HCT116 (cell line): Measurements from ENCODE around the gene STEAP4. TPM values are rescaled to one million over a fixed set of nuclear protein-coding genes. Genes with fewer than 3 reads are reported as not detected.

Experiments used
- ATAC-seq: fragments of 200-7000 bp; cut with Tn5 transposase; 2 replicates; pipeline ENCODE4 v1.9.1; 2020; ENCODE audit warnings: mild to moderate bottlenecking, moderate library complexity
- BruUV-seq: library from RNA; stranded (reverse); fragments of 400-500 nt; replicated peaks from 2 replicates; lab custom pipeline; 2021; lab: Mats Ljungman, UMichigan
- CTCF ChIA-PET: fragments of 300-600 bp; sonication (Branson Sonifier 250); formaldehyde crosslinking; loops from one replicate; lab custom pipeline; 2021; ENCODE audit warnings: antibody characterized with exemption; lab: Charles Lee
- POLR2A ChIA-PET: fragments of 300-600, 350-600 bp; sonication (Branson Sonifier 250); formaldehyde crosslinking; loops from one replicate; lab custom pipeline; 2021; ENCODE audit warnings: antibody characterized with exemption; lab: Charles Lee
- RAD21 ChIA-PET, 2 experiments: fragments of 300-600 bp; sonication (Branson Sonifier 250); formaldehyde crosslinking; loops; one replicate each; lab custom pipeline; 2023; ENCODE audit warnings: low total read pairs in 2 of 2; ENCODE audit not compliant: uncharacterized antibody in 2 of 2, unreplicated experiment in 2 of 2, low non-redundant PET in 1 of 2; lab: Charles Lee
- DNase-seq: peaks from one replicate; pipeline ENCODE4 v3.0.0-alpha.2; 2010; ENCODE audit warnings: low read depth, low spot score
- H2AFZ ChIP-seq: fragments of 200-600 bp; shearing (Covaris generic), sonication (generic); 2 replicates; pipeline ENCODE4 v1.6.1; 2017; ENCODE audit warnings: low read depth, mixed run types, mixed read lengths, antibody characterized with exemption, low read length; ENCODE audit not compliant: poor library complexity, severe bottlenecking
- H3K27ac ChIP-seq: 2 replicates; pipeline ENCODE4 v1.5.1; 2012; ENCODE audit warnings: low read depth, low read length
- H3K27me3 ChIP-seq: fragments of 200-600 bp; sonication (generic); 2 replicates; pipeline ENCODE4 v1.6.1; 2016; ENCODE audit warnings: mixed run types, low read length, mixed read lengths; ENCODE audit not compliant: insufficient read depth
- H3K36me3 ChIP-seq, 2 experiments: fragments of 200-500 bp in 1 of 2; fragments of 200-600 bp in 1 of 2; sonication (Bioruptor generic) in 1 of 2; sonication (generic) in 1 of 2; 2 replicates each; pipeline versions ENCODE4 v1.5.1 to v1.6.1; 2014 to 2016; ENCODE audit warnings: low read length in 2 of 2, inconsistent platforms in 1 of 2, mixed read lengths in 1 of 2, mixed run types in 1 of 2; ENCODE audit not compliant: insufficient read depth in 2 of 2, control insufficient read depth in 1 of 2
- H3K4me1 ChIP-seq, 2 experiments: fragments of 200-600 bp in 1 of 2; sonication (generic) in 1 of 2; 2 replicates each; pipeline versions ENCODE4 v1.5.1 to v1.6.1; 2012 to 2017; ENCODE audit warnings: low read length in 2 of 2, inconsistent platforms in 1 of 2, mild to moderate bottlenecking in 1 of 2, mixed read lengths in 1 of 2, mixed run types in 1 of 2, moderate library complexity in 1 of 2; ENCODE audit not compliant: insufficient read depth in 2 of 2, control insufficient read depth in 1 of 2
- H3K4me2 ChIP-seq: fragments of 200-600 bp; sonication (generic); 2 replicates; pipeline ENCODE4 v1.6.1; 2017; ENCODE audit warnings: mixed run types, low read length, mixed read lengths
- H3K4me3 ChIP-seq, 2 experiments: fragments of 200-600 bp in 1 of 2; sonication (generic) in 1 of 2; replicated peaks in 1 of 2; 2 replicates each; pipeline ENCODE4 v1.5.1; 2011 to 2016; ENCODE audit warnings: low read length in 2 of 2, control low read depth in 1 of 2, low read depth in 1 of 2, mild to moderate bottlenecking in 1 of 2, mixed read lengths in 1 of 2, mixed run types in 1 of 2
- H3K79me2 ChIP-seq: fragments of 200-600 bp; sonication (generic); 2 replicates; pipeline ENCODE4 v1.6.1; 2017; ENCODE audit warnings: mild to moderate bottlenecking, mixed run types, low read length, moderate library complexity, mixed read lengths; ENCODE audit not compliant: insufficient read depth
- H3K9ac ChIP-seq: fragments of 200-600 bp; sonication (generic); 2 replicates; pipeline ENCODE4 v1.6.1; 2016; ENCODE audit warnings: low read length, mixed read lengths
- H3K9me2 ChIP-seq: fragments of 200-600 bp; sonication (generic), shearing (Covaris generic); 2 replicates; pipeline ENCODE4 v1.6.1; 2017; ENCODE audit warnings: mixed run types, mild to moderate bottlenecking, moderate library complexity; ENCODE audit not compliant: insufficient read depth
- H3K9me3 ChIP-seq, 2 experiments: fragments of 200-500 bp in 1 of 2; fragments of 200-600 bp in 1 of 2; sonication (Bioruptor generic) in 1 of 2; sonication (generic) in 1 of 2; 2 replicates each; pipeline ENCODE4 v1.6.1; 2014 to 2017; ENCODE audit warnings: low read length in 2 of 2, mixed read lengths in 2 of 2, inconsistent platforms in 1 of 2, low read depth in 1 of 2, mild to moderate bottlenecking in 1 of 2, mixed run types in 1 of 2, moderate library complexity in 1 of 2; ENCODE audit not compliant: control insufficient read depth in 1 of 2, insufficient read depth in 1 of 2
- H4K20me1 ChIP-seq: fragments of 200-600 bp; sonication (generic), shearing (Covaris generic); 2 replicates; pipeline ENCODE4 v1.6.1; 2017; ENCODE audit warnings: mixed run types, mild to moderate bottlenecking, moderate library complexity; ENCODE audit not compliant: insufficient read depth
- CBX3 ChIP-seq: IDR thresholded peaks from 2 replicates; pipeline ENCODE4 v1.6.1; 2012; ENCODE audit warnings: low read depth
- CTCF ChIP-seq, 3 experiments: fragments of 200-600 bp in 1 of 3; sonication (generic) in 1 of 3; IDR thresholded peaks in 2 of 3; conservative IDR thresholded peaks in 1 of 3; 2 replicates each; pipeline ENCODE4 v1.5.1; 2012 to 2017; ENCODE audit warnings: low read depth in 2 of 3, low read length in 2 of 3, antibody characterized with exemption in 1 of 3, borderline replicate concordance in 1 of 3, control low read depth in 1 of 3, mild to moderate bottlenecking in 1 of 3, mixed read lengths in 1 of 3, mixed run types in 1 of 3, moderate library complexity in 1 of 3; ENCODE audit not compliant: insufficient read depth in 1 of 3
- ELF1 ChIP-seq: IDR thresholded peaks from 2 replicates; pipeline ENCODE4 v1.6.1; 2012; ENCODE audit warnings: low read depth, borderline replicate concordance
- EZH2 ChIP-seq: fragments of 200-600 bp; sonication (generic); IDR thresholded peaks from 2 replicates; pipeline ENCODE4 v1.6.1; 2017; ENCODE audit warnings: antibody characterized with exemption, mixed run types
- EZH2phosphoT487 ChIP-seq: fragments of 200-600 bp; IDR thresholded peaks from 2 replicates; pipeline ENCODE4 v1.6.1; 2018; ENCODE audit warnings: antibody characterized with exemption, borderline replicate concordance
- FOSL1 ChIP-seq: IDR thresholded peaks from 2 replicates; pipeline ENCODE4 v1.6.1; 2012; ENCODE audit warnings: low read depth
- MAX ChIP-seq: IDR thresholded peaks from 2 replicates; pipeline ENCODE4 v1.6.1; 2012
- POLR2A ChIP-seq: IDR thresholded peaks from 2 replicates; pipeline ENCODE4 v1.7.0; 2011; ENCODE audit warnings: borderline replicate concordance; ENCODE audit not compliant: insufficient read depth, insufficient read length; ENCODE audit errors: extremely low read depth
- RAD21 ChIP-seq: IDR thresholded peaks from 2 replicates; pipeline ENCODE4 v1.6.1; 2012; ENCODE audit warnings: low read depth, mild to moderate bottlenecking
- YY1 ChIP-seq: IDR thresholded peaks from 2 replicates; pipeline ENCODE4 v1.6.1; 2011; ENCODE audit warnings: low read length, low read depth, moderate library complexity, mild to moderate bottlenecking; ENCODE audit not compliant: insufficient replicate concordance; ENCODE audit errors: extremely low read depth
- ZBTB33 ChIP-seq: IDR thresholded peaks from 2 replicates; pipeline ENCODE4 v1.6.1; 2011; ENCODE audit warnings: mild to moderate bottlenecking, low read length, moderate library complexity; ENCODE audit not compliant: insufficient replicate concordance; ENCODE audit errors: extremely low read depth
- ZFX ChIP-seq: fragments of 450-650 bp; IDR thresholded peaks from 2 replicates; pipeline ENCODE4 v1.6.1; 2017
- intact Hi-C: fragments of 100-400 bp; cut with micrococcal nuclease; formaldehyde crosslinking; loops from 2 replicates; pipeline ENCODE4 v1.10.0; 2022
- total RNA-seq: library from RNA; stranded (reverse); gene quantifications from one replicate; pipeline ENCODE4 v1.2.1, GENCODE V29; 2021; ENCODE audit not compliant: unreplicated experiment

Gene STEAP4
- total RNA-seq, 1 experiment from 2014 or later = 0.15 TPM

- TF ChIP-seq ZBTB33 = no peak
- TF ChIP-seq CBX3 = no peak
- no peak for TF ChIP-seq FOSL1
- TF ChIP-seq MAX = no peak
These were observed 62.4 kb downstream of the STEAP4 start (continued) for GRCh38 chr7:88244258-88244657.

- peak; percentile 60 for DNase-seq
- Histone ChIP-seq H3K4me3 (no peak overlapping the region), H2AFZ (no peak overlapping the region), H3K27ac (no peak overlapping the region), H3K4me2 (no peak overlapping the region), H3K9me3 (no peaks in the 10 kb centered on the region), H3K27me3 (no peaks in the 10 kb centered on the region), H3K79me2 (no peaks in the 10 kb centered on the region), H4K20me1 (no peaks in the 10 kb centered on the region), H3K9ac (no peak overlapping the region), H3K4me1 (no peaks in the 10 kb centered on the region; a peak in 1 of 4 replicates), H3K36me3 (no peaks in the 10 kb centered on the region), H3K9me2 (no peaks in the 10 kb centered on the region)
- BruUV-seq = no TSS peak
- peak; percentile 93 for ATAC-seq
- ChIA-PET POLR2A (no interaction called here), CTCF (interaction anchor here (0.5 to 2.4 kb wide), 18 partner anchors 10 to 1379 kb away, joined by 3 to 63 read pairs (median 4); no protein-coding TSS in a partner anchor), RAD21 (interaction anchor here (0.6 to 1.4 kb wide), 11 partner anchors 107 to 683 kb away, joined by 3 to 18 read pairs (median 3); no protein-coding TSS in a partner anchor)
- TF ChIP-seq RAD21 (peak; percentile 96), ZFX (no peak), CBX3 (no peak), YY1 (no peak), CTCF (IDR thresholded peaks at IDR 0.05 in 2 of 3, conservative IDR thresholded peaks at IDR 0.05 in 1 of 3; ENCODE audit: borderline replicate concordance in 1 of 3, insufficient read depth in 1 of 3, low read depth in 2 of 3, low read length in 2 of 3) (peak; percentile 66 to 95 (median 90)), EZH2 (no peak), FOSL1 (no peak), POLR2A (no peak), ELF1 (no peak), EZH2phosphoT487 (no peak)
- intact Hi-C loops = loop anchor here (1.0 to 5.0 kb wide), 6 partner anchors 115 to 1905 kb away; no protein-coding TSS in a partner anchor
These were observed 63.3 kb downstream of the STEAP4 start for GRCh38 chr7:88243345-88243909.
